ENCODE measurements around the gene MAML3. TPM values are rescaled to one million over a fixed set of nuclear protein-coding genes. Genes with fewer than 3 reads are reported as not detected.

MAML3 gene
- total and polyA plus RNA-seq, 2 of the 13 experiments (the other 11 are each of a cell fraction or from before 2014, with no cell fraction given): 0.05 to 0.13 TPM

DNA sequence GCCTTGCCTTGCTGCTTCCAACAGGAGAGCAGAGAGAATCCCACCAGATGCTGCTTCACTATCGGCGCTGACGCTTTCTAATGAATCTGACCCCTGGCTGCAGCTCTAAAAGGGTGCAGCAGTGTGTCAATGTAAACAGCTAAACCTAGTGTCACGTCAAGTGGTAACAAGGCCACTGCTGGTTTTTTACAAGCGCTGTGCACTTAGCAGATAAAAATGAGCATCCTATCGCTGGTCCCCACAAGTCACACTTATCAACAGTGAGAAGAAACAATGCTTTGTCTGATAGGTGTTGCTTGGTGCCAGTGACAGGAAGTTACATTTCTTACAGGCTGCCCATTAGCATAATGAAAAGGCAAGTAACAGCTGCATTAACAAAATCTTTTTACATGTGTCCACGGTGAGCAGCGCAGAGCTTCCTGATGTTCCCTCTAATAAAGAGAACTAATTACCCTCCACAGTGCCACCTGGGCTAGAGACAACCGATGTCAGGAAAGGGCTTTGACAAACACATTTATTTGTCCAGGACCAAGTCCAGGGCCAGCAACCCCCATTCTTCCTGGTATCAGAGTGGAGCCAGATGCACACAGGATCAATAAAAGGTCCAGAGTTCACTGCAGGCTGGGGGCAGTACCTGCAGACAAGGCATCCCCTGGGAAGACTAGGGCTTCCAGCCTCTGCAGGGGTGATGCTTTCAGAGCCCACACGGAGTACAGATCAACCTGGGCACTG, 312.4 kb downstream of the MAML3 start (continued):
- TF ChIP-seq PRDM10 (CRISPR knock-in tag; IDR thresholded peaks at IDR 0.05; ENCODE audit: low read depth): peak; percentile 67; the same call in 1 of the 2 replicates
- TF ChIP-seq REPIN1 (CRISPR knock-in tag; IDR thresholded peaks at IDR 0.05; ENCODE audit: borderline replicate concordance, low read depth): peak; percentile 97
- no peak for TF ChIP-seq NFE2L1 (CRISPR knock-in tag; IDR thresholded peaks at IDR 0.05; ENCODE audit: borderline replicate concordance)
- peak; percentile 43; the same call in 1 of the 2 replicates for TF ChIP-seq ZBTB21 (CRISPR knock-in tag; IDR thresholded peaks at IDR 0.05)
- no peak for TF ChIP-seq ZNF496 (CRISPR knock-in tag; IDR thresholded peaks at IDR 0.05; ENCODE audit: insufficient replicate concordance)
- TF ChIP-seq NCOR1 (IDR thresholded peaks at IDR 0.05; ENCODE audit: borderline replicate concordance, low read length): peak; percentile 96
- TF ChIP-seq ZNF557 (CRISPR knock-in tag; IDR thresholded peaks at IDR 0.05): peak; percentile 80; the same call in 1 of the 2 replicates
- TF ChIP-seq PPARG (CRISPR knock-in tag; conservative IDR thresholded peaks at IDR 0.05): peak; percentile 75
- no peak for TF ChIP-seq ZNF777 (CRISPR knock-in tag; IDR thresholded peaks at IDR 0.05)
- peak; percentile 61; the same call in 1 of the 2 replicates for TF ChIP-seq GMEB1 (CRISPR knock-in tag; IDR thresholded peaks at IDR 0.05; ENCODE audit: borderline replicate concordance)
- no peak; the same call in 1 of the 2 replicates for TF ChIP-seq ZFX (CRISPR knock-in tag; IDR thresholded peaks at IDR 0.05; ENCODE audit: low read depth)
- peak; percentile 94 for TF ChIP-seq ZBTB7B (CRISPR knock-in tag; IDR thresholded peaks at IDR 0.05)
- peak; percentile 77 for TF ChIP-seq ZFP36L1 (CRISPR knock-in tag; IDR thresholded peaks at IDR 0.05)
- TF ChIP-seq, protein P1, sequence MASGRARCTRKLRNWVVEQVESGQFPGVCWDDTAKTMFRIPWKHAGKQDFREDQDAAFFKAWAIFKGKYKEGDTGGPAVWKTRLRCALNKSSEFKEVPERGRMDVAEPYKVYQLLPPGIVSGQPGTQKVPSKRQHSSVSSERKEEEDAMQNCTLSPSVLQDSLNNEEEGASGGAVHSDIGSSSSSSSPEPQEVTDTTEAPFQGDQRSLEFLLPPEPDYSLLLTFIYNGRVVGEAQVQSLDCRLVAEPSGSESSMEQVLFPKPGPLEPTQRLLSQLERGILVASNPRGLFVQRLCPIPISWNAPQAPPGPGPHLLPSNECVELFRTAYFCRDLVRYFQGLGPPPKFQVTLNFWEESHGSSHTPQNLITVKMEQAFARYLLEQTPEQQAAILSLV (CRISPR knock-in tag; IDR thresholded peaks at IDR 0.05; ENCODE audit: borderline replicate concordance): 0 out of 2 replicates have a peak, but pooled peaks have one; percentile 37
- no peak; the same call in none of the 2 replicates for TF ChIP-seq BRCA1 (CRISPR knock-in tag; IDR thresholded peaks at IDR 0.05)
- peak; percentile 89; the same call in 1 of the 2 replicates for TF ChIP-seq ZNF205 (CRISPR knock-in tag; IDR thresholded peaks at IDR 0.05)
- TF ChIP-seq SSRP1 (CRISPR knock-in tag; IDR thresholded peaks at IDR 0.05): no peak; the same call in 1 of the 2 replicates
- TF ChIP-seq KMT2A (CRISPR knock-in tag; IDR thresholded peaks at IDR 0.05): no peak; the same call in 1 of the 2 replicates
- no peak for TF ChIP-seq U2AF1 (optimal IDR thresholded peaks at IDR 0.05; ENCODE audit: low read depth, low read length)
- peak; percentile 84; the same call in 1 of the 2 replicates for TF ChIP-seq TGIF2 (CRISPR knock-in tag; IDR thresholded peaks at IDR 0.05)
- TF ChIP-seq ZFP90 (CRISPR knock-in tag; IDR thresholded peaks at IDR 0.05; ENCODE audit: borderline replicate concordance): peak; percentile 64; the same call in 1 of the 2 replicates

Measured in HepG2 (cell line).